ENCODE data around the gene KHDC1L.

Gene KHDC1L

GRCh38 chr6:73180076-73180738, 45.1 kb downstream of the KHDC1L start:
- no peak for DNase-seq (ENCODE audit: low spot score in 2 of 2)
- ATAC-seq = no peak
- Mint-ChIP-seq H3K4me3 (no peak overlapping the region), H3K4me1 (no peaks in the 10 kb centered on the region), H3K9me3 (no peaks in the 10 kb centered on the region), H3K27ac (no peak overlapping the region), H3K36me3 (no peaks in the 10 kb centered on the region)

DNA sequence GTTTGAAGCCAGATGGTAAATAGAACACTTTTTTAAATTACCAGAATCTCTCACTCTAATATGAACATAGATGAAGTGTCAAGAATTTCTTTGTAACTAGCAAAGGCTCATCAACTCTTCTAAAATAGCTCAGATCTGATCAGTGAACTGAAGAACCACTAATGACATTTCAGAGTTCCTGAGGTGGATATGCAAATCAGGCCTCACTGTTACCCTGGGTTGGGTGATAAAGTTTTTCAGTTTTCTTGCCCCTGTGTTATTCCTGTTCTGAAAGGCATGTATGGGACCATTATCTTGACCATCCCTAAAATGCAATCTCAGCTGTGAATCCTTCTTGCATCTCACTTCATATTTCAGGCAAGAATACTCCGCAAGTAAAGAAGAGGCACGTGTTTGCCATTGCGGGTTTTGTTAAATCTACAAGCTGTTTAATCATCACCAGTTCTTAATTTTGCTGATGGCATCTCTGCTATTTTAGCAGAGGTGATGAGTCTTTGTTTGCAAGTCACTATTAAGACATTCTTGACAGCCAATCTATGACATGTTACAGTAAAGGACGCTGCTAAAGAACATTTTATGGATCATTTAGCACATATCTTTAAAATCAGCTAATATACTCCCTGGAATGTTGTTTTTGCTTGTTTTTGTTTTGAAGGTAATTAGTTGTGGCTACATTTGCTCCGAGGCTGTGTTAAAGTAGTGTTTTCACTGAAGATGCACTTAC, 47.9 kb downstream of the KHDC1L start:
- Mint-ChIP-seq H3K27ac (no peak overlapping the region), H3K4me1 (no peaks in the 10 kb centered on the region), H3K9me3 (no peaks in the 10 kb centered on the region), H3K4me3 (no peak overlapping the region), H3K36me3 (no peaks in the 10 kb centered on the region)
- ATAC-seq = no peak
- no peak for DNase-seq (ENCODE audit: low spot score in 2 of 2)

- ATAC-seq = no peak
- Mint-ChIP-seq H3K36me3 (no peaks in the 10 kb centered on the region), H3K4me3 (no peak overlapping the region)
These were observed 49.2 kb downstream of the KHDC1L start for GRCh38 chr6:73176057-73176456.

GRCh38 chr6:73174646-73175045, 50.6 kb downstream of the KHDC1L start:
- no peak for DNase-seq (ENCODE audit: low spot score in 2 of 2)
- Mint-ChIP-seq H3K4me3 (no peak overlapping the region), H3K4me1 (no peaks in the 10 kb centered on the region), H3K36me3 (no peaks in the 10 kb centered on the region), H3K27ac (no peak overlapping the region), H3K9me3 (no peaks in the 10 kb centered on the region)
- no peak for ATAC-seq

More at GRCh38 chr6:73176057-73176456, 49.2 kb downstream of the KHDC1L start:
- Mint-ChIP-seq H3K4me1 (no peaks in the 10 kb centered on the region), H3K27ac (no peak overlapping the region), H3K9me3 (no peaks in the 10 kb centered on the region)
- no peak for DNase-seq (ENCODE audit: low spot score in 2 of 2)
